Activated CD4-positive, alpha-beta T cell treated with anti-CD3 and anti-CD28 coated beads, Interleukin-2, amount 10 ng/mL, durations not matched to agents 24 days and 14 days (primary cell): ENCODE data around the gene KMO. TPM values are rescaled to one million over a fixed set of nuclear protein-coding genes. Genes with fewer than 3 reads are reported as not detected.

Experiments
- DNase-seq: peaks from one replicate; pipeline ENCODE4 v3.0.0; 2022
- H3K27ac Mint-ChIP-seq: one replicate; pipeline ENCODE4 v1.8.0; 2022; ENCODE audit warnings: mild to moderate bottlenecking, mixed read lengths
- H3K27me3 Mint-ChIP-seq: one replicate; pipeline ENCODE4 v1.8.0; 2022; ENCODE audit warnings: mixed read lengths
- H3K36me3 Mint-ChIP-seq: one replicate; pipeline ENCODE4 v1.8.0; 2022; ENCODE audit warnings: low read depth, mild to moderate bottlenecking, mixed read lengths
- H3K4me1 Mint-ChIP-seq: one replicate; pipeline ENCODE4 v1.8.0; 2021; ENCODE audit warnings: mixed read lengths
- H3K4me3 Mint-ChIP-seq: one replicate; pipeline ENCODE4 v1.8.0; 2022; ENCODE audit warnings: mild to moderate bottlenecking, moderate library complexity, mixed read lengths
- H3K9me3 Mint-ChIP-seq: one replicate; pipeline ENCODE4 v1.8.0; 2021; ENCODE audit warnings: mixed read lengths
- intact Hi-C: fragments of 100-400 bp; cut with micrococcal nuclease; formaldehyde crosslinking; loops from one replicate; pipeline ENCODE4 v1.15.1; 2023
- total RNA-seq: library from RNA; stranded (reverse); gene quantifications from 2 replicates; pipeline ENCODE4 v1.2.3, GENCODE V29; 2022

Gene KMO
- total RNA-seq, 1 donor from 2014 or later, result not detected

GRCh38 chr1:241611736-241612135 is 79.6 kb downstream of the KMO start:
- H3K9me3 Mint-ChIP-seq, result no peaks in the 10 kb centered on the region
- H3K4me1 Mint-ChIP-seq, result peaks cover 5% of the 10 kb centered on the region
- no peaks in the 10 kb centered on the region for H3K36me3 Mint-ChIP-seq
- H3K27me3 Mint-ChIP-seq, result no peaks in the 10 kb centered on the region
- no peak for DNase-seq
- intact Hi-C loops, result loop anchor here (1.0 to 5.0 kb wide), 4 partner anchors 66 to 387 kb away; partner anchors contain the start of genes EXO1 and MAP1LC3C
- no peak overlapping the region for H3K4me3 Mint-ChIP-seq
- no peak overlapping the region for H3K27ac Mint-ChIP-seq

- H3K27me3 Mint-ChIP-seq, result no peaks in the 10 kb centered on the region
- no peaks in the 10 kb centered on the region for H3K36me3 Mint-ChIP-seq
- peak overlapping the region; percentile 35 for H3K27ac Mint-ChIP-seq
- H3K4me3 Mint-ChIP-seq, result no peak overlapping the region
- DNase-seq, result no peak
- intact Hi-C loops, result loop anchor here (1.0 to 5.0 kb wide), 2 partner anchors 14 to 64 kb away; no protein-coding TSS in a partner anchor
- peaks cover 11% of the 10 kb centered on the region for H3K4me1 Mint-ChIP-seq
- H3K9me3 Mint-ChIP-seq, result no peaks in the 10 kb centered on the region
Measured at GRCh38 chr1:241612533-241613477, 80.6 kb downstream of the KMO start.

GRCh38 chr1:241614144-241614543 is 82.0 kb downstream of the KMO start:
- Mint-ChIP-seq H3K36me3 (no peaks in the 10 kb centered on the region), H3K27me3 (no peaks in the 10 kb centered on the region), H3K4me1 (peaks cover 14% of the 10 kb centered on the region), H3K27ac (no peak overlapping the region), H3K4me3 (no peak overlapping the region), H3K9me3 (no peaks in the 10 kb centered on the region)
- intact Hi-C loops, result loop anchor here (5.0 kb wide), 1 partner anchor 63 kb away; no protein-coding TSS in a partner anchor
- no peak for DNase-seq

- no peaks in the 10 kb centered on the region for H3K36me3 Mint-ChIP-seq
- no peaks in the 10 kb centered on the region for H3K27me3 Mint-ChIP-seq
- H3K9me3 Mint-ChIP-seq, result no peaks in the 10 kb centered on the region
- H3K4me1 Mint-ChIP-seq, result peaks cover 14% of the 10 kb centered on the region
- no peak for DNase-seq
- H3K4me3 Mint-ChIP-seq, result no peak overlapping the region
- H3K27ac Mint-ChIP-seq, result no peak overlapping the region
- intact Hi-C loops, result loop anchor here (5.0 kb wide), 1 partner anchor 63 kb away; no protein-coding TSS in a partner anchor
Measured at GRCh38 chr1:241614572-241614971, 82.4 kb downstream of the KMO start.

GRCh38 chr1:241615043-241615974 is 83.1 kb downstream of the KMO start:
- H3K9me3 Mint-ChIP-seq, result no peaks in the 10 kb centered on the region
- no peaks in the 10 kb centered on the region for H3K36me3 Mint-ChIP-seq
- no peaks in the 10 kb centered on the region for H3K27me3 Mint-ChIP-seq
- H3K4me1 Mint-ChIP-seq, result peaks cover 14% of the 10 kb centered on the region
- H3K27ac Mint-ChIP-seq, result peak overlapping the region; percentile 13
- H3K4me3 Mint-ChIP-seq, result no peak overlapping the region
- DNase-seq, result no peak
- intact Hi-C loops, result no loop called here

- intact Hi-C loops, result no loop called here
- DNase-seq, result no peak
- peak overlapping the region; percentile 27 for H3K27ac Mint-ChIP-seq
- H3K9me3 Mint-ChIP-seq, result no peaks in the 10 kb centered on the region
- no peaks in the 10 kb centered on the region for H3K27me3 Mint-ChIP-seq
- no peak overlapping the region for H3K4me3 Mint-ChIP-seq
- H3K36me3 Mint-ChIP-seq, result no peaks in the 10 kb centered on the region
- H3K4me1 Mint-ChIP-seq, result peaks cover 16% of the 10 kb centered on the region
Measured at GRCh38 chr1:241617426-241617825, 85.2 kb downstream of the KMO start.

GRCh38 chr1:241622669-241623068 is 90.5 kb downstream of the KMO start:
- H3K9me3 Mint-ChIP-seq, result no peaks in the 10 kb centered on the region
- no peak overlapping the region for H3K27ac Mint-ChIP-seq
- peaks cover 7% of the 10 kb centered on the region for H3K4me1 Mint-ChIP-seq
- H3K4me3 Mint-ChIP-seq, result no peak overlapping the region
- no peak for DNase-seq
- intact Hi-C loops, result no loop called here
- no peaks in the 10 kb centered on the region for H3K27me3 Mint-ChIP-seq
- no peaks in the 10 kb centered on the region for H3K36me3 Mint-ChIP-seq

- H3K4me1 Mint-ChIP-seq, result peaks cover 12% of the 10 kb centered on the region
- H3K27ac Mint-ChIP-seq, result no peak overlapping the region
- no peak for DNase-seq
- no peaks in the 10 kb centered on the region for H3K36me3 Mint-ChIP-seq
- intact Hi-C loops, result no loop called here
- H3K9me3 Mint-ChIP-seq, result no peaks in the 10 kb centered on the region
- H3K27me3 Mint-ChIP-seq, result no peaks in the 10 kb centered on the region
- H3K4me3 Mint-ChIP-seq, result no peak overlapping the region
Measured at GRCh38 chr1:241624935-241625334, 92.8 kb downstream of the KMO start.

GRCh38 chr1:241627453-241628259 is 95.5 kb downstream of the KMO start:
- no peaks in the 10 kb centered on the region for H3K9me3 Mint-ChIP-seq
- H3K4me1 Mint-ChIP-seq, result peaks cover 12% of the 10 kb centered on the region
- no peaks in the 10 kb centered on the region for H3K27me3 Mint-ChIP-seq
- DNase-seq, result peak; percentile 85
- H3K36me3 Mint-ChIP-seq, result peaks cover 11% of the 10 kb centered on the region
- intact Hi-C loops, result loop anchor here (1.0 kb wide), 3 partner anchors 13 to 96 kb away; partner anchors contain the start of genes CHML and OPN3
- H3K4me3 Mint-ChIP-seq, result peak overlapping the region; percentile 72
- H3K27ac Mint-ChIP-seq, result peak overlapping the region; percentile 70

- Mint-ChIP-seq H3K9me3 (no peaks in the 10 kb centered on the region), H3K36me3 (peaks cover 20% of the 10 kb centered on the region), H3K4me3 (no peak overlapping the region), H3K27ac (no peak overlapping the region), H3K27me3 (no peaks in the 10 kb centered on the region), H3K4me1 (peaks cover 13% of the 10 kb centered on the region)
- intact Hi-C loops, result no loop called here
- no peak for DNase-seq
Measured at GRCh38 chr1:241630005-241630404, 97.8 kb downstream of the KMO start.

GRCh38 chr1:241630476-241630875 is 98.3 kb downstream of the KMO start:
- no peaks in the 10 kb centered on the region for H3K9me3 Mint-ChIP-seq
- H3K27ac Mint-ChIP-seq, result no peak overlapping the region
- H3K36me3 Mint-ChIP-seq, result peaks cover 25% of the 10 kb centered on the region
- peaks cover 17% of the 10 kb centered on the region for H3K4me1 Mint-ChIP-seq
- no peak overlapping the region for H3K4me3 Mint-ChIP-seq
- no peaks in the 10 kb centered on the region for H3K27me3 Mint-ChIP-seq
- DNase-seq, result no peak
- intact Hi-C loops, result no loop called here

- peaks cover 17% of the 10 kb centered on the region for H3K4me1 Mint-ChIP-seq
- no peak for DNase-seq
- peaks cover 27% of the 10 kb centered on the region for H3K36me3 Mint-ChIP-seq
- H3K4me3 Mint-ChIP-seq, result no peak overlapping the region
- no peaks in the 10 kb centered on the region for H3K9me3 Mint-ChIP-seq
- intact Hi-C loops, result no loop called here
- no peaks in the 10 kb centered on the region for H3K27me3 Mint-ChIP-seq
- H3K27ac Mint-ChIP-seq, result no peak overlapping the region
Measured at GRCh38 chr1:241630899-241631298, 98.7 kb downstream of the KMO start.

GRCh38 chr1:241631674-241632073 is 99.5 kb downstream of the KMO start:
- H3K36me3 Mint-ChIP-seq, result peaks cover 29% of the 10 kb centered on the region
- intact Hi-C loops, result no loop called here
- no peaks in the 10 kb centered on the region for H3K9me3 Mint-ChIP-seq
- no peak overlapping the region for H3K27ac Mint-ChIP-seq
- H3K4me3 Mint-ChIP-seq, result no peak overlapping the region
- DNase-seq, result peak; percentile 43
- peaks cover 19% of the 10 kb centered on the region for H3K4me1 Mint-ChIP-seq
- H3K27me3 Mint-ChIP-seq, result no peaks in the 10 kb centered on the region
